ENCODE measurements around the gene ZNF823. TPM values are rescaled to one million over a fixed set of nuclear protein-coding genes. Genes with fewer than 3 reads are reported as not detected.

Gene ZNF823
- total and polyA plus RNA-seq, 2 of the 13 experiments (the other 11 are each of a cell fraction or from before 2014, with no cell fraction given), result 5.7 to 11.7 TPM

DNA sequence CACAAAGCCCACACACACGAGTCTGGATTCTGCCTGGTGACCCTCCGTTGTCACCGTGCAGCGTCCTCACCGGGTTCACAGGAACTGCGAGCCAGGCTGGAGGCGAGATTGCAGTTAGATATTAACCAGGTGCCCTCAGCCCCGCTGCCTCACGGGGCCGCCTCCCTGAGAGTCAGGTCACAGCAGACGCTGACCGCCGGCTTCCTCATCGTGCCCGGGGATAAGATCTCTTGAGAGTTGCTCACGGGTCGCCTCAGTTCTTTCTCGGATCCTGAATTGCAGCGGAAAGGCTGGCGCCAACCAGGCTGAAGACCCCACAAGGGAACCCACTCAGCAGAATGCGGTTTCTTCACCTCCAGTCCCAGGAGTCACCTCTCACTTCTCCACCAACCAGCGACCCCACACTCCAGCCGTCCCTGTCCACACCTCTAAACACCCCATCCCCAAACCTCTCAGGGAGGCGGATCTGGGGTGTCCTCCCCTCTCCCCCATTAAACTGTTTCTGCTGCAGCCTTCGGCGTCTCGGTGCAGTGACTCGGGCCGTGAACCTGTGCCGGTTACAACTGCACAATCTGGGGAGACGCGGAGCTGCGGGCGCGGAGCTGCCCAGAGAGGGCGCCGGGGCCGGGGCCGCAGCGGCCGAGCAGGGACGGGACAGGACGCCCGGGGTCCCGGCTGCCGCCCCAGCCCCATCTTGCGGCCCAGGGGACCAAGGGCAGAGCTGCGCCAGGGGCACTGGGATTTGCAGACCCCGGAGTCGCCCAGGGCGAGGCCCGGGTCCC, 591 bp downstream of the ZNF823 start (continued):
- TF ChIP-seq, protein P1, sequence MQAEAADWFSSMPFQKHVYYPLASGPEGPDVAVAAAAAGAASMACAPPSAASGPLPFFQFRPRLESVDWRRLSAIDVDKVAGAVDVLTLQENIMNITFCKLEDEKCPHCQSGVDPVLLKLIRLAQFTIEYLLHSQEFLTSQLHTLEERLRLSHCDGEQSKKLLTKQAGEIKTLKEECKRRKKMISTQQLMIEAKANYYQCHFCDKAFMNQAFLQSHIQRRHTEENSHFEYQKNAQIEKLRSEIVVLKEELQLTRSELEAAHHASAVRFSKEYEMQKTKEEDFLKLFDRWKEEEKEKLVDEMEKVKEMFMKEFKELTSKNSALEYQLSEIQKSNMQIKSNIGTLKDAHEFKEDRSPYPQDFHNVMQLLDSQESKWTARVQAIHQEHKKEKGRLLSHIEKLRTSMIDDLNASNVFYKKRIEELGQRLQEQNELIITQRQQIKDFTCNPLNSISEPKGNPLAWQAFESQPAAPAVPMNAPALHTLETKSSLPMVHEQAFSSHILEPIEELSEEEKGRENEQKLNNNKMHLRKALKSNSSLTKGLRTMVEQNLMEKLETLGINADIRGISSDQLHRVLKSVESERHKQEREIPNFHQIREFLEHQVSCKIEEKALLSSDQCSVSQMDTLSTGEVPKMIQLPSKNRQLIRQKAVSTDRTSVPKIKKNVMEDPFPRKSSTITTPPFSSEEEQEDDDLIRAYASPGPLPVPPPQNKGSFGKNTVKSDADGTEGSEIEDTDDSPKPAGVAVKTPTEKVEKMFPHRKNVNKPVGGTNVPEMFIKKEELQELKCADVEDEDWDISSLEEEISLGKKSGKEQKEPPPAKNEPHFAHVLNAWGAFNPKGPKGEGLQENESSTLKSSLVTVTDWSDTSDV (CRISPR knock-in tag; IDR thresholded peaks at IDR 0.05), result 0 out of 2 replicates have a peak, but pooled peaks have one; percentile 60
- TF ChIP-seq, protein P2, sequence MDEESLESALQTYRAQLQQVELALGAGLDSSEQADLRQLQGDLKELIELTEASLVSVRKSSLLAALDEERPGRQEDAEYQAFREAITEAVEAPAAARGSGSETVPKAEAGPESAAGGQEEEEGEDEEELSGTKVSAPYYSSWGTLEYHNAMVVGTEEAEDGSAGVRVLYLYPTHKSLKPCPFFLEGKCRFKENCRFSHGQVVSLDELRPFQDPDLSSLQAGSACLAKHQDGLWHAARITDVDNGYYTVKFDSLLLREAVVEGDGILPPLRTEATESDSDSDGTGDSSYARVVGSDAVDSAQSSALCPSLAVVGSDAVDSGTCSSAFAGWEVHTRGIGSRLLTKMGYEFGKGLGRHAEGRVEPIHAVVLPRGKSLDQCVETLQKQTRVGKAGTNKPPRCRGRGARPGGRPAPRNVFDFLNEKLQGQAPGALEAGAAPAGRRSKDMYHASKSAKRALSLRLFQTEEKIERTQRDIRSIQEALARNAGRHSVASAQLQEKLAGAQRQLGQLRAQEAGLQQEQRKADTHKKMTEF (CRISPR knock-in tag; IDR thresholded peaks at IDR 0.05), result peak; percentile 53; the same call in 1 of the 2 replicates
- TF ChIP-seq ZNF264 (CRISPR knock-in tag; IDR thresholded peaks at IDR 0.05) (0 out of 2 replicates have a peak, but pooled peaks have one; percentile 5), TOE1 (CRISPR knock-in tag; IDR thresholded peaks at IDR 0.05) (no peak), HDAC1 (CRISPR knock-in tag; IDR thresholded peaks at IDR 0.05) (no peak; the same call in 1 of the 2 replicates), TGIF2 (CRISPR knock-in tag; IDR thresholded peaks at IDR 0.05) (peak; percentile 72), ZNF772 (CRISPR knock-in tag; IDR thresholded peaks at IDR 0.05) (0 out of 2 replicates have a peak, but pooled peaks have one; percentile 53), SPEN (CRISPR knock-in tag; IDR thresholded peaks at IDR 0.05; ENCODE audit: low read depth) (no peak), ZNF275 (CRISPR knock-in tag; IDR thresholded peaks at IDR 0.05; ENCODE audit: borderline replicate concordance) (no peak), ZNF784 (CRISPR knock-in tag; IDR thresholded peaks at IDR 0.05; ENCODE audit: borderline replicate concordance) (0 out of 2 replicates have a peak, but pooled peaks have one; percentile 21), ZBTB21 (CRISPR knock-in tag; IDR thresholded peaks at IDR 0.05) (no peak)
- TF ChIP-seq, protein P3, sequence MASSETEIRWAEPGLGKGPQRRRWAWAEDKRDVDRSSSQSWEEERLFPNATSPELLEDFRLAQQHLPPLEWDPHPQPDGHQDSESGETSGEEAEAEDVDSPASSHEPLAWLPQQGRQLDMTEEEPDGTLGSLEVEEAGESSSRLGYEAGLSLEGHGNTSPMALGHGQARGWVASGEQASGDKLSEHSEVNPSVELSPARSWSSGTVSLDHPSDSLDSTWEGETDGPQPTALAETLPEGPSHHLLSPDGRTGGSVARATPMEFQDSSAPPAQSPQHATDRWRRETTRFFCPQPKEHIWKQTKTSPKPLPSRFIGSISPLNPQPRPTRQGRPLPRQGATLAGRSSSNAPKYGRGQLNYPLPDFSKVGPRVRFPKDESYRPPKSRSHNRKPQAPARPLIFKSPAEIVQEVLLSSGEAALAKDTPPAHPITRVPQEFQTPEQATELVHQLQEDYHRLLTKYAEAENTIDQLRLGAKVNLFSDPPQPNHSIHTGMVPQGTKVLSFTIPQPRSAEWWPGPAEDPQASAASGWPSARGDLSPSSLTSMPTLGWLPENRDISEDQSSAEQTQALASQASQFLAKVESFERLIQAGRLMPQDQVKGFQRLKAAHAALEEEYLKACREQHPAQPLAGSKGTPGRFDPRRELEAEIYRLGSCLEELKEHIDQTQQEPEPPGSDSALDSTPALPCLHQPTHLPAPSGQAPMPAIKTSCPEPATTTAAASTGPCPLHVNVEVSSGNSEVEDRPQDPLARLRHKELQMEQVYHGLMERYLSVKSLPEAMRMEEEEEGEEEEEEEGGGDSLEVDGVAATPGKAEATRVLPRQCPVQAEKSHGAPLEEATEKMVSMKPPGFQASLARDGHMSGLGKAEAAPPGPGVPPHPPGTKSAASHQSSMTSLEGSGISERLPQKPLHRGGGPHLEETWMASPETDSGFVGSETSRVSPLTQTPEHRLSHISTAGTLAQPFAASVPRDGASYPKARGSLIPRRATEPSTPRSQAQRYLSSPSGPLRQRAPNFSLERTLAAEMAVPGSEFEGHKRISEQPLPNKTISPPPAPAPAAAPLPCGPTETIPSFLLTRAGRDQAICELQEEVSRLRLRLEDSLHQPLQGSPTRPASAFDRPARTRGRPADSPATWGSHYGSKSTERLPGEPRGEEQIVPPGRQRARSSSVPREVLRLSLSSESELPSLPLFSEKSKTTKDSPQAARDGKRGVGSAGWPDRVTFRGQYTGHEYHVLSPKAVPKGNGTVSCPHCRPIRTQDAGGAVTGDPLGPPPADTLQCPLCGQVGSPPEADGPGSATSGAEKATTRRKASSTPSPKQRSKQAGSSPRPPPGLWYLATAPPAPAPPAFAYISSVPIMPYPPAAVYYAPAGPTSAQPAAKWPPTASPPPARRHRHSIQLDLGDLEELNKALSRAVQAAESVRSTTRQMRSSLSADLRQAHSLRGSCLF (CRISPR knock-in tag; IDR thresholded peaks at IDR 0.05; ENCODE audit: borderline replicate concordance), result no peak
- TF ChIP-seq, protein P4, sequence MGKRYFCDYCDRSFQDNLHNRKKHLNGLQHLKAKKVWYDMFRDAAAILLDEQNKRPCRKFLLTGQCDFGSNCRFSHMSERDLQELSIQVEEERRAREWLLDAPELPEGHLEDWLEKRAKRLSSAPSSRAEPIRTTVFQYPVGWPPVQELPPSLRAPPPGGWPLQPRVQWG (CRISPR knock-in tag; IDR thresholded peaks at IDR 0.05; ENCODE audit: borderline replicate concordance, low read depth), result no peak
- TF ChIP-seq, protein P5, sequence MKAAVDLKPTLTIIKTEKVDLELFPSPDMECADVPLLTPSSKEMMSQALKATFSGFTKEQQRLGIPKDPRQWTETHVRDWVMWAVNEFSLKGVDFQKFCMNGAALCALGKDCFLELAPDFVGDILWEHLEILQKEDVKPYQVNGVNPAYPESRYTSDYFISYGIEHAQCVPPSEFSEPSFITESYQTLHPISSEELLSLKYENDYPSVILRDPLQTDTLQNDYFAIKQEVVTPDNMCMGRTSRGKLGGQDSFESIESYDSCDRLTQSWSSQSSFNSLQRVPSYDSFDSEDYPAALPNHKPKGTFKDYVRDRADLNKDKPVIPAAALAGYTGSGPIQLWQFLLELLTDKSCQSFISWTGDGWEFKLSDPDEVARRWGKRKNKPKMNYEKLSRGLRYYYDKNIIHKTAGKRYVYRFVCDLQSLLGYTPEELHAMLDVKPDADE (CRISPR knock-in tag; IDR thresholded peaks at IDR 0.05), result no peak
